GM12878 (cell line): ENCODE data around the gene HOXA1. TPM values are rescaled to one million over a fixed set of nuclear protein-coding genes. Genes with fewer than 3 reads are reported as not detected.

Experiments
- ATAC-seq: fragments of 200-7000 bp; cut with Tn5 transposase; 3 replicates; pipeline ENCODE4 v1.9.1; 2020; ENCODE audit warnings: mild to moderate bottlenecking, moderate library complexity
- BruUV-seq: library from RNA; stranded (reverse); fragments of 400-500 nt; replicated peaks from 2 replicates; lab custom pipeline; 2021; lab: Mats Ljungman, UMichigan
- CTCF ChIA-PET: fragments of 300-600 bp; sonication (Branson Sonifier 250); formaldehyde crosslinking; extraction: SDS; loops from one replicate; lab custom pipeline; 2021; ENCODE audit warnings: inconsistent platforms; lab: Yijun Ruan, JAX
- POLR2A ChIA-PET: fragments of 350-600 bp; formaldehyde crosslinking; extraction: SDS; loops from one replicate; lab custom pipeline; 2021; ENCODE audit warnings: inconsistent platforms; lab: Charles Lee
- RAD21 ChIA-PET: fragments of 300-600 bp; sonication (Branson Sonifier 250); formaldehyde crosslinking; loops from one replicate; lab custom pipeline; 2023; ENCODE audit warnings: antibody characterized with exemption; ENCODE audit not compliant: unreplicated experiment; lab: Charles Lee
- SMC1A ChIA-PET: fragments of 300-600 bp; sonication (Branson Sonifier 250); formaldehyde crosslinking; loops from one replicate; lab custom pipeline; 2023; ENCODE audit not compliant: unreplicated experiment, uncharacterized antibody; lab: Charles Lee
- DNase-seq: peaks from one replicate; pipeline ENCODE4 v3.0.0-alpha.2; 2011; ENCODE audit warnings: low read depth, low spot score
- FAIRE-seq: peaks from 3 replicates; lab custom pipeline; 2011; peaks lifted over from hg19 to GRCh38; lab: Jason Lieb, UNC
- H2AFZ ChIP-seq: 2 replicates; pipeline ENCODE4 v1.6.0; 2011; ENCODE audit warnings: low read depth, low read length, control low read depth; ENCODE audit not compliant: control insufficient read depth
- H3K27ac ChIP-seq: 2 replicates; pipeline ENCODE4 v1.5.1; 2011; ENCODE audit warnings: control low read depth; ENCODE audit not compliant: control insufficient read depth, insufficient read depth
- H3K27me3 ChIP-seq, 2 experiments: replicated peaks in 1 of 2; 2 replicates each; pipeline versions ENCODE4 v1.6.0 to v1.6.1; 2011; ENCODE audit warnings: low read length in 1 of 2; ENCODE audit not compliant: control insufficient read depth in 2 of 2, insufficient read depth in 2 of 2
- H3K36me3 ChIP-seq, 2 experiments: 2 replicates each; pipeline ENCODE4 v1.5.1; 2011; ENCODE audit warnings: low read length in 1 of 2; ENCODE audit not compliant: control insufficient read depth in 2 of 2, insufficient read depth in 2 of 2
- H3K4me1 ChIP-seq: 2 replicates; pipeline ENCODE4 v1.6.1; 2011; ENCODE audit warnings: mild to moderate bottlenecking, low read length, moderate library complexity, mixed read lengths; ENCODE audit not compliant: control insufficient read depth, insufficient read depth
- H3K4me2 ChIP-seq: 2 replicates; pipeline ENCODE4 v1.6.0; 2011; ENCODE audit warnings: control low read depth; ENCODE audit not compliant: control insufficient read depth, insufficient read depth
- H3K4me3 ChIP-seq: fragments of 200-600 bp; sonication (generic); 2 replicates; pipeline ENCODE4 v1.5.1; 2016
- H3K79me2 ChIP-seq: 2 replicates; pipeline ENCODE4 v1.6.0; 2011; ENCODE audit warnings: low read length; ENCODE audit not compliant: control insufficient read depth, insufficient read depth
- H3K9ac ChIP-seq: 2 replicates; pipeline ENCODE4 v1.8.0; 2011; ENCODE audit warnings: low read length, control low read depth, mixed read lengths; ENCODE audit not compliant: control insufficient read depth, insufficient read depth
- H3K9me3 ChIP-seq: replicated peaks from 3 replicates; pipeline ENCODE4 v1.5.1; 2011; ENCODE audit warnings: mild to moderate bottlenecking, low read length; ENCODE audit not compliant: control insufficient read depth, insufficient read depth
- H4K20me1 ChIP-seq: 2 replicates; pipeline ENCODE4 v1.6.0; 2011; ENCODE audit not compliant: control insufficient read depth, insufficient read depth
- CBFB ChIP-seq: IDR thresholded peaks from 2 replicates; pipeline ENCODE4 v1.6.1; 2016; ENCODE audit warnings: antibody characterized with exemption, low read depth
- HDGF ChIP-seq: fragments of 450-650 bp; IDR thresholded peaks from 2 replicates; pipeline ENCODE4 v1.6.1; 2016; ENCODE audit warnings: antibody characterized with exemption
- IRF4 ChIP-seq: IDR thresholded peaks from 2 replicates; pipeline ENCODE4 v1.6.1; 2011; ENCODE audit warnings: low read depth, low read length
- KDM1A ChIP-seq: fragments of 200-600 bp; sonication (generic); IDR thresholded peaks from 2 replicates; pipeline ENCODE4 v1.6.1; 2016; ENCODE audit warnings: borderline replicate concordance
- PAX5 ChIP-seq: IDR thresholded peaks from 2 replicates; pipeline ENCODE4 v1.6.1; 2011; ENCODE audit warnings: low read depth, low read length, borderline replicate concordance
- whole genome bisulfite sequencing: methylation state at CpG from one replicate; pipeline ENCODE4 v1.1.6; 2016; ENCODE audit warnings: low lambda C conversion rate; ENCODE audit not compliant: insufficient replicate concordance, insufficient coverage; ENCODE audit errors: missing lambda C conversion rate; 5-methylcytosine and 5-hydroxymethylcytosine counted together
- in situ Hi-C: fragments of 300-500 bp; cut with MboI; formaldehyde crosslinking; loops from 9 replicates; pipeline ENCODE4 v1.14.3; 2018; ENCODE audit warnings: mixed read lengths
- intact Hi-C: fragments of 100-400 bp; cut with micrococcal nuclease; formaldehyde crosslinking; loops from one replicate; pipeline ENCODE4 v1.14.2; 2022; ENCODE audit not compliant: unreplicated experiment
- polyA plus RNA-seq, 11 experiments: library from polyadenylated mRNA; depleted of rRNA in 4 of 11; unstranded in 6 of 11; stranded (reverse) in 5 of 11; fragments of >200 nt; fragmentation: Nextera tagmentation in 4 of 11; fragmentation: Illumina TruSeq in 1 of 11; extraction: Ambion mirVana in 4 of 11; extraction: Trizol in 1 of 11; gene quantifications; 1 replicate in 1 of 11; 2 replicates in 10 of 11; pipeline versions ENCODE4 v1.2.1 to v1.2.3, GENCODE V29; 2011 to 2016; ENCODE audit warnings: inconsistent platforms in 2 of 11, missing spikeins in 2 of 11, low read depth in 1 of 11
- total RNA-seq, 4 experiments: library from RNA; depleted of rRNA in 3 of 4; stranded (reverse); fragments of >200 nt in 3 of 4; fragmentation: Illumina TruSeq in 1 of 4; extraction: Trizol in 1 of 4; gene quantifications; 2 replicates each; pipeline versions ENCODE4 v1.2.1 to v1.2.3, GENCODE V29; 2013 to 2021
- TF ChIP-seq, protein P1 (sequence below): IDR thresholded peaks from 2 replicates; pipeline ENCODE4 v1.6.1; 2012; ENCODE audit warnings: low read length, inconsistent platforms

Gene HOXA1
- total and polyA plus RNA-seq, 10 of the 15 experiments (the other 5 are each of a cell fraction or from before 2014, with no cell fraction given), result 0.06 to 1.7 (median 0.18) TPM; not detected in 3

DNA sequence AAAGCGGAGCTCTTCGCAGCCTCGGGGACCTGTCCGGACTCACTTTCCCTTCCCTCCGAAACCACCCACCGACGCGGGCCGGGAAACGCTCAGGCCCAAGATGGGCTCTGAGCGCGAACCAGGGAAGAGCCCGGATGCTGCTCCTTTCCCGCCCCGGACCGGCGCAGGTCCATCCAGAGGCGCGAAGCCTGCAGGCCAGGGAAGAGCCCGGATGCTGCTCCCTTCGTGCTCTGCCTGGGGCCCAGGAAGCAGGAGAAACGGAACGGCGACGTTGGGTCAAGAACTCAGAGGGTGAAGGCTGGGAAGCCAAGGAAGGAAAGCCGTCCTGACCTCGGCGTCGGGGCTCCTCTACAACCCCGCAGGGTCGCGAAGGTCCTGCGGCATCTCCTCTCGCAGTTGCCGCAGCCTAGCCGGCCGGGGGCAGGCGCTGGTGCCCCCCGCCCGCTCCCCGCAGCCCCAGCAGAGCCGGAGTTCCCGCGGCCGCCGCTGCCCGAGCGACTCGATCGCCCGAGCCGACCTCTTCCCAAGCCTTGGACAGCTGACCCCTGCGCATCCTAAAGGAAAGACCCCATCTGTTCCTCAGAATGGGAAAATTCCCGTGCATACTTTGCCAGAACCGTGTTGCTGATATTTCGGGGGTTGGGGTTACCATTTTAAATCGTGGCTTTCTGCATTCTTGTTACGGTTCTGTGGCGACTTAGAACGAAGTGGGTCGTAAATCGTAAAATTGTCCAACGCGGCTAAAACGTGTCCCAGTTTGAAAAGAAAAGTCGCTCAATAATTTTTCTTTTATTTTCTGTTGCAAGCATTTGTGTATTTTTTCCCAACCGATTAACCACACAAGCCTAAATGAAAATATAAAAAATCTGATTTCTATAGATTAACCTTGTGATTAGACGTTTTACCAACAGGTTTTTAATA lies 7.5 kb downstream of the HOXA1 start:
- 33% methylated on average over 50 of the region's 68 CpGs for WGBS
- H3K36me3 ChIP-seq, result no peaks in the 10 kb centered on the region
- H3K4me3 ChIP-seq, result no peak overlapping the region
- in situ Hi-C loops (no loop called here), intact Hi-C loops (no loop called here)
- no peak overlapping the region for H2AFZ ChIP-seq
- H3K4me2 ChIP-seq, result no peak overlapping the region
- TF ChIP-seq IRF4, result no peak
- TF ChIP-seq CBFB, result no peak
- TF ChIP-seq PAX5, result no peak
- TF ChIP-seq HDGF, result no peak
- TF ChIP-seq, protein P1, sequence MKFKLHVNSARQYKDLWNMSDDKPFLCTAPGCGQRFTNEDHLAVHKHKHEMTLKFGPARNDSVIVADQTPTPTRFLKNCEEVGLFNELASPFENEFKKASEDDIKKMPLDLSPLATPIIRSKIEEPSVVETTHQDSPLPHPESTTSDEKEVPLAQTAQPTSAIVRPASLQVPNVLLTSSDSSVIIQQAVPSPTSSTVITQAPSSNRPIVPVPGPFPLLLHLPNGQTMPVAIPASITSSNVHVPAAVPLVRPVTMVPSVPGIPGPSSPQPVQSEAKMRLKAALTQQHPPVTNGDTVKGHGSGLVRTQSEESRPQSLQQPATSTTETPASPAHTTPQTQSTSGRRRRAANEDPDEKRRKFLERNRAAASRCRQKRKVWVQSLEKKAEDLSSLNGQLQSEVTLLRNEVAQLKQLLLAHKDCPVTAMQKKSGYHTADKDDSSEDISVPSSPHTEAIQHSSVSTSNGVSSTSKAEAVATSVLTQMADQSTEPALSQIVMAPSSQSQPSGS, result no peak
- TF ChIP-seq KDM1A, result no peak
- peaks cover 3% of the 10 kb centered on the region; the same call in 1 of the 3 replicates for H3K9me3 ChIP-seq
- H4K20me1 ChIP-seq, result no peaks in the 10 kb centered on the region
- peaks cover 0 to 23% of the 10 kb centered on the region in 2 experiments; a peak in 2 of 4 replicates for H3K27me3 ChIP-seq
- H3K4me1 ChIP-seq, result no peaks in the 10 kb centered on the region
- FAIRE-seq, result no peak
- ChIA-PET CTCF (no interaction called here), RAD21 (no interaction called here), SMC1A (no interaction called here), POLR2A (no interaction called here)
- no peak for DNase-seq
- H3K9ac ChIP-seq, result no peak overlapping the region
- no peaks in the 10 kb centered on the region for H3K79me2 ChIP-seq
- no peak for ATAC-seq
- H3K27ac ChIP-seq, result no peak overlapping the region
- BruUV-seq, result no TSS peak
